ENCODE data around the gene SLC25A53.
"Not testable (repeated sequence)": the region's sequence is repeated elsewhere in the genome, so short reads cannot be mapped to it uniquely, and the experiment has no call there.

SLC25A53 gene

GRCh38 chrX:104117759-104118158 lies 39.0 kb downstream of the SLC25A53 start:
- no peak overlapping the region for H2AFZ ChIP-seq (ENCODE audit: low read depth)
- TF ChIP-seq, protein P1, sequence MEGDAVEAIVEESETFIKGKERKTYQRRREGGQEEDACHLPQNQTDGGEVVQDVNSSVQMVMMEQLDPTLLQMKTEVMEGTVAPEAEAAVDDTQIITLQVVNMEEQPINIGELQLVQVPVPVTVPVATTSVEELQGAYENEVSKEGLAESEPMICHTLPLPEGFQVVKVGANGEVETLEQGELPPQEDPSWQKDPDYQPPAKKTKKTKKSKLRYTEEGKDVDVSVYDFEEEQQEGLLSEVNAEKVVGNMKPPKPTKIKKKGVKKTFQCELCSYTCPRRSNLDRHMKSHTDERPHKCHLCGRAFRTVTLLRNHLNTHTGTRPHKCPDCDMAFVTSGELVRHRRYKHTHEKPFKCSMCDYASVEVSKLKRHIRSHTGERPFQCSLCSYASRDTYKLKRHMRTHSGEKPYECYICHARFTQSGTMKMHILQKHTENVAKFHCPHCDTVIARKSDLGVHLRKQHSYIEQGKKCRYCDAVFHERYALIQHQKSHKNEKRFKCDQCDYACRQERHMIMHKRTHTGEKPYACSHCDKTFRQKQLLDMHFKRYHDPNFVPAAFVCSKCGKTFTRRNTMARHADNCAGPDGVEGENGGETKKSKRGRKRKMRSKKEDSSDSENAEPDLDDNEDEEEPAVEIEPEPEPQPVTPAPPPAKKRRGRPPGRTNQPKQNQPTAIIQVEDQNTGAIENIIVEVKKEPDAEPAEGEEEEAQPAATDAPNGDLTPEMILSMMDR (conservative IDR thresholded peaks at IDR 0.05; ENCODE audit: low read depth, low read length): no peak
- peaks cover 5% of the 10 kb centered on the region for H3K4me1 ChIP-seq (ENCODE audit: low read depth, poor library complexity, severe bottlenecking)
- no peaks in the 10 kb centered on the region for H4K20me1 ChIP-seq (ENCODE audit: insufficient read depth)
- no peak overlapping the region for H3K4me3 ChIP-seq (IDR thresholded peaks at IDR 0.05; ENCODE audit: insufficient read depth, low read depth, low read length)
- H3K36me3 ChIP-seq (ENCODE audit: insufficient read depth): no peaks in the 10 kb centered on the region
- H3K27ac ChIP-seq: no peak overlapping the region
- no peak overlapping the region for H3K9ac ChIP-seq
- no peaks in the 10 kb centered on the region for H3K27me3 ChIP-seq (ENCODE audit: insufficient read depth, low read depth)
- no peak overlapping the region for H3K4me2 ChIP-seq
- no peaks in the 10 kb centered on the region for H3K79me2 ChIP-seq (ENCODE audit: insufficient read depth, low read depth)

- Histone ChIP-seq H2AFZ (ENCODE audit: low read depth) (peak overlapping the region; percentile 69; the same call in 1 of the 2 replicates), H3K4me2 (peak overlapping the region; percentile 71), H4K20me1 (ENCODE audit: insufficient read depth) (no peaks in the 10 kb centered on the region), H3K9ac (peak overlapping the region; percentile 85; the same call in 1 of the 2 replicates), H3K27ac (peak overlapping the region; percentile 79; the same call in 1 of the 2 replicates), H3K4me1 (ENCODE audit: low read depth, poor library complexity, severe bottlenecking) (peaks cover 25% of the 10 kb centered on the region), H3K27me3 (ENCODE audit: insufficient read depth, low read depth) (no peaks in the 10 kb centered on the region), H3K79me2 (ENCODE audit: insufficient read depth, low read depth) (peaks cover 7% of the 10 kb centered on the region; the same call in 1 of the 2 replicates), H3K4me3 (IDR thresholded peaks at IDR 0.05; ENCODE audit: insufficient read depth, low read depth, low read length) (no peak overlapping the region), H3K36me3 (ENCODE audit: insufficient read depth) (no peaks in the 10 kb centered on the region)
- TF ChIP-seq, protein P1 (conservative IDR thresholded peaks at IDR 0.05; ENCODE audit: low read depth, low read length): peak; percentile 52
Observed at GRCh38 chrX:104113222-104113965, 43.4 kb downstream of the SLC25A53 start.

GRCh38 chrX:104112326-104112951 lies 44.4 kb downstream of the SLC25A53 start, which contains the start of gene ZCCHC18:
Gene ZCCHC18 (plus strand): TSS chrX:104112523. CDS start chrX:104114112, 1,589 bp downstream.
- peaks cover 27% of the 10 kb centered on the region for H3K4me1 ChIP-seq (ENCODE audit: low read depth, poor library complexity, severe bottlenecking)
- H3K27me3 ChIP-seq (ENCODE audit: insufficient read depth, low read depth): no peaks in the 10 kb centered on the region
- peak within 1 kb of the TSS; percentile 85 for H3K9ac ChIP-seq
- H3K27ac ChIP-seq: peak within 1 kb of the TSS; percentile 79
- no peaks in the 10 kb centered on the region for H4K20me1 ChIP-seq (ENCODE audit: insufficient read depth)
- no peaks in the 10 kb centered on the region for H3K36me3 ChIP-seq (ENCODE audit: insufficient read depth)
- peak within 1 kb of the TSS; percentile 69 for H2AFZ ChIP-seq (ENCODE audit: low read depth)
- TF ChIP-seq, protein P1 (conservative IDR thresholded peaks at IDR 0.05; ENCODE audit: low read depth, low read length): no peak
- no peak within 1 kb of the TSS for H3K4me3 ChIP-seq (IDR thresholded peaks at IDR 0.05; ENCODE audit: insufficient read depth, low read depth, low read length)
- peaks cover 11% of the 10 kb centered on the region; the same call in 1 of the 2 replicates for H3K79me2 ChIP-seq (ENCODE audit: insufficient read depth, low read depth)
- peak within 1 kb of the TSS; percentile 82 for H3K4me2 ChIP-seq

DNA sequence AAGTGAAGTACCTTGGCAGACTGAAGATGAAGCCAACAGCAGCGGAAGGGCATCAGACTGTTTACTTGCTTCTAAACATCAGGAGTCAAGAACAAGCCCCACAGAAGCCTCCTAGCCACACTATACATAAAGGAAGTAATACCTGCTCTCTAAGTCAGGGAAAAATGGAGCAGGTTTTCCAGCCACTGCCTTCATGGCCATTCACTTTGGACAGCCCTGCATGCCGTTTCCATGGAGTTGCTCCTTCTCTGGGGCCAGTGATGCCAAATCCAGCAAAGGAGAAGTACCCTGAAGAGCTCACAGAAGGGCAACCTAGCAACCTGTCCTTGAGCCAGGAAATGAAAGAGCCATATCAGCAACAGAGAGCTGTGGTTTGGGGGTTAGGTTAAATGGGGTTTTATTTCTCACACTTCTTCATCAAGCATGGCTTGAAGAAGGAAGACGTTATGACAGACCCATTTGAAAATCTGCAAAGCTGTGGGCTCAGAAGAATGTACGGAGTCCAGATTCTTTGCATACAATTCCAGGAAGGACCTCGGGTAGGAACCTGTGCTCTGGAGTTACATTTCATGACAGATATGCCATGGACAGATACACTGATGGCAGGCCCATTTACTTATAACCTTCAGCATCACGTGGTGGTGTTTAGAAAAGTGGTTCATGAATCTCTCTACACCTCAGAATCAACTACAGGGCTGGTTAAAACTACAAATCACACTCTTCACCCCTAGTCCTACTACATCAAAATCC lies 46.1 kb downstream of the SLC25A53 start:
- not testable (repeated sequence) for H2AFZ ChIP-seq (ENCODE audit: low read depth); H3K4me3 ChIP-seq (IDR thresholded peaks at IDR 0.05; ENCODE audit: insufficient read depth, low read depth, low read length); H3K27me3 ChIP-seq (ENCODE audit: insufficient read depth, low read depth); H4K20me1 ChIP-seq (ENCODE audit: insufficient read depth); H3K36me3 ChIP-seq (ENCODE audit: insufficient read depth)
- peaks cover 11% of the 10 kb centered on the region; the same call in 1 of the 2 replicates for H3K79me2 ChIP-seq (ENCODE audit: insufficient read depth, low read depth)
- H3K9ac ChIP-seq: peak overlapping the region; percentile 85; the same call in 1 of the 2 replicates
- peak overlapping the region; percentile 82 for H3K4me2 ChIP-seq
- peak overlapping the region; percentile 79 for H3K27ac ChIP-seq
- peaks cover 27% of the 10 kb centered on the region for H3K4me1 ChIP-seq (ENCODE audit: low read depth, poor library complexity, severe bottlenecking)
